H1 (cell line): Measurements from ENCODE around the gene EZH2. TPM values are rescaled to one million over a fixed set of nuclear protein-coding genes. Genes with fewer than 3 reads are reported as not detected.

Experiments used
- CTCF ChIA-PET: fragments of 300-600 bp; sonication (Branson Sonifier 250); formaldehyde crosslinking; loops from one replicate; lab custom pipeline; 2021; ENCODE audit not compliant: partially characterized antibody; lab: Charles Lee
- POLR2A ChIA-PET: fragments of 300-600 bp; sonication (Branson Sonifier 250); formaldehyde crosslinking; loops from one replicate; lab custom pipeline; 2021; ENCODE audit warnings: inconsistent platforms; ENCODE audit not compliant: partially characterized antibody; lab: Charles Lee
- DNase-seq, 2 experiments: peaks; one replicate each; pipeline versions ENCODE4 v3.0.0 to v3.0.0-alpha.2; 2010 to 2022; ENCODE audit warnings: low spot score in 2 of 2, low read depth in 1 of 2, mixed read lengths in 1 of 2
- FAIRE-seq: peaks from 2 replicates; lab custom pipeline; 2011; peaks lifted over from hg19 to GRCh38; lab: Jason Lieb, UNC
- H2AFZ ChIP-seq: 2 replicates; pipeline ENCODE4 v1.8.1; 2012; ENCODE audit warnings: low read length, inconsistent platforms
- H2AK5ac ChIP-seq: 2 replicates; pipeline ENCODE4 v1.6.1; 2013; ENCODE audit warnings: low read depth, low read length
- H2BK120ac ChIP-seq: replicated peaks from 2 replicates; pipeline ENCODE3; 2013; ENCODE audit warnings: low read depth, low read length, inconsistent platforms
- H2BK12ac ChIP-seq: 2 replicates; pipeline ENCODE4 v1.6.1; 2013; ENCODE audit warnings: low read depth, low read length
- H2BK15ac ChIP-seq: 2 replicates; pipeline ENCODE4 v1.6.1; 2013; ENCODE audit warnings: low read length
- H2BK20ac ChIP-seq: 2 replicates; pipeline ENCODE4 v1.6.1; 2013; ENCODE audit warnings: low read length
- H2BK5ac ChIP-seq: 2 replicates; pipeline ENCODE4 v1.6.1; 2013; ENCODE audit warnings: low read depth, low read length
- H3K14ac ChIP-seq: 2 replicates; pipeline ENCODE4 v1.6.1; 2013; ENCODE audit warnings: inconsistent platforms; ENCODE audit not compliant: insufficient read length
- H3K18ac ChIP-seq: 2 replicates; pipeline ENCODE4 v1.6.1; 2013; ENCODE audit warnings: low read length; ENCODE audit errors: extremely low read depth
- H3K23ac ChIP-seq: 2 replicates; pipeline ENCODE4 v1.6.1; 2013; ENCODE audit warnings: inconsistent platforms; ENCODE audit not compliant: insufficient read length
- H3K23me2 ChIP-seq: 2 replicates; pipeline ENCODE4 v1.6.1; 2013; ENCODE audit warnings: low read depth, low read length
- H3K27ac ChIP-seq: 2 replicates; pipeline ENCODE4 v1.6.1; 2011; ENCODE audit warnings: low read depth, low read length, inconsistent platforms
- H3K27me3 ChIP-seq, 4 experiments: replicated peaks in 1 of 4; 1 replicate in 1 of 4; 2 replicates in 3 of 4; pipeline versions ENCODE4 v1.6.1 to v1.8.1; 2011 to 2013; ENCODE audit warnings: low read length in 3 of 4, mild to moderate bottlenecking in 3 of 4, inconsistent platforms in 2 of 4, mixed read lengths in 2 of 4, moderate library complexity in 1 of 4; ENCODE audit not compliant: control insufficient read depth in 3 of 4, insufficient read depth in 3 of 4; ENCODE audit errors: extremely low read depth in 1 of 4
- H3K36me3 ChIP-seq, 4 experiments: 2 replicates each; pipeline versions ENCODE4 v1.6.1 to v1.8.1; 2011 to 2013; ENCODE audit warnings: mild to moderate bottlenecking in 4 of 4, low read length in 3 of 4, moderate library complexity in 2 of 4, control low read depth in 1 of 4, inconsistent platforms in 1 of 4; ENCODE audit not compliant: insufficient read depth in 4 of 4, control insufficient read depth in 2 of 4
- H3K4ac ChIP-seq: replicated peaks from 2 replicates; pipeline ENCODE3; 2013; ENCODE audit warnings: low read length, low read depth, mixed read lengths, inconsistent platforms; ENCODE audit not compliant: insufficient read length
- H3K4me1 ChIP-seq, 4 experiments: replicated peaks in 1 of 4; 1 replicate in 1 of 4; 2 replicates in 3 of 4; pipeline versions ENCODE4 v1.6.1 to v1.8.1; 2011 to 2013; ENCODE audit warnings: low read length in 3 of 4, inconsistent platforms in 2 of 4, mixed read lengths in 1 of 4; ENCODE audit not compliant: insufficient read depth in 4 of 4, control insufficient read depth in 3 of 4
- H3K4me2 ChIP-seq, 2 experiments: 2 replicates each; pipeline versions ENCODE4 v1.6.1 to v1.8.1; 2011 to 2013; ENCODE audit warnings: low read depth in 2 of 2, low read length in 2 of 2, control low read depth in 1 of 2, inconsistent platforms in 1 of 2, mild to moderate bottlenecking in 1 of 2; ENCODE audit not compliant: insufficient read depth in 1 of 2
- H3K4me3 ChIP-seq, 4 experiments: fragments of 200-600, 300-600 bp in 1 of 4; sonication (generic), shearing (Covaris generic), sonication (Bioruptor Twin) in 1 of 4; 2 replicates each; pipeline versions ENCODE4 v1.5.1 to v1.8.1; 2011 to 2016; ENCODE audit warnings: low read length in 4 of 4, low read depth in 3 of 4, control low read depth in 2 of 4, inconsistent platforms in 2 of 4, mild to moderate bottlenecking in 2 of 4, mixed read lengths in 1 of 4, moderate library complexity in 1 of 4; ENCODE audit not compliant: insufficient read depth in 2 of 4; ENCODE audit errors: extremely low read depth in 1 of 4
- H3K56ac ChIP-seq: replicated peaks from 2 replicates; pipeline ENCODE3; 2013; ENCODE audit warnings: low read depth, mild to moderate bottlenecking, mixed read lengths, low read length, inconsistent platforms; ENCODE audit not compliant: insufficient read length
- H3K79me1 ChIP-seq: 2 replicates; pipeline ENCODE4 v1.6.1; 2013; ENCODE audit warnings: low read depth, low read length, control low read depth
- H3K79me2 ChIP-seq, 2 experiments: 2 replicates each; pipeline versions ENCODE4 v1.6.1 to v1.8.1; 2012 to 2013; ENCODE audit warnings: low read length in 2 of 2, mild to moderate bottlenecking in 2 of 2, inconsistent platforms in 1 of 2; ENCODE audit not compliant: insufficient read depth in 2 of 2, control insufficient read depth in 1 of 2
- H3K9ac ChIP-seq, 4 experiments: replicated peaks in 1 of 4; 1 replicate in 1 of 4; 2 replicates in 3 of 4; pipeline versions ENCODE4 v1.6.1 to v1.8.1; 2011 to 2013; ENCODE audit warnings: low read depth in 3 of 4, low read length in 3 of 4, control low read depth in 2 of 4, mild to moderate bottlenecking in 2 of 4, moderate library complexity in 2 of 4, inconsistent platforms in 1 of 4; ENCODE audit errors: extremely low read depth in 1 of 4
- H3K9me3 ChIP-seq, 2 experiments: 2 replicates each; pipeline versions ENCODE4 v1.6.1 to v1.8.1; 2012 to 2013; ENCODE audit warnings: mild to moderate bottlenecking in 2 of 2, moderate library complexity in 2 of 2, control low read depth in 1 of 2, inconsistent platforms in 1 of 2, low read depth in 1 of 2, low read length in 1 of 2, mixed read lengths in 1 of 2; ENCODE audit not compliant: insufficient read depth in 2 of 2
- H4K20me1 ChIP-seq, 2 experiments: replicated peaks in 1 of 2; 2 replicates each; pipeline versions ENCODE3 to v1.8.1; 2011 to 2013; ENCODE audit warnings: inconsistent platforms in 2 of 2, low read length in 2 of 2, mild to moderate bottlenecking in 1 of 2; ENCODE audit not compliant: insufficient read depth in 2 of 2, control insufficient read depth in 1 of 2
- H4K5ac ChIP-seq: 2 replicates; pipeline ENCODE4 v1.6.1; 2013; ENCODE audit warnings: low read length, low read depth, mixed read lengths, inconsistent platforms; ENCODE audit not compliant: insufficient read length
- H4K8ac ChIP-seq: 2 replicates; pipeline ENCODE4 v1.8.0; 2013; ENCODE audit warnings: mild to moderate bottlenecking, moderate library complexity, low read length, inconsistent platforms; ENCODE audit not compliant: insufficient read depth; ENCODE audit errors: extremely low read depth
- H4K91ac ChIP-seq: replicated peaks from 2 replicates; pipeline ENCODE3; 2013; ENCODE audit warnings: low read length, mixed read lengths, inconsistent platforms; ENCODE audit not compliant: insufficient read length
- BCL11A ChIP-seq, 2 experiments: IDR thresholded peaks; one replicate each; pipeline ENCODE4 v1.6.1; 2011; ENCODE audit warnings: low read depth in 2 of 2, low read length in 2 of 2, mild to moderate bottlenecking in 2 of 2
- BRCA1 ChIP-seq: IDR thresholded peaks from 2 replicates; pipeline ENCODE4 v1.6.1; 2012; ENCODE audit warnings: low read depth, low read length, improper control_type of control experiment
- HDAC2 ChIP-seq, 2 experiments: fragments of 300-600 bp in 1 of 2; sonication (generic) in 1 of 2; IDR thresholded peaks; 2 replicates each; pipeline ENCODE4 v1.6.1; 2011 to 2012; ENCODE audit warnings: low read depth in 2 of 2, low read length in 2 of 2, mild to moderate bottlenecking in 2 of 2, moderate library complexity in 2 of 2, borderline replicate concordance in 1 of 2, inconsistent platforms in 1 of 2
- HDAC6 ChIP-seq: IDR thresholded peaks from one replicate; pipeline ENCODE4 v1.7.1; 2012; ENCODE audit warnings: low read depth, mild to moderate bottlenecking, inconsistent platforms, low read length, moderate library complexity
- POLR2AphosphoS5 ChIP-seq: IDR thresholded peaks from 2 replicates; pipeline ENCODE4 v1.6.1; 2011; ENCODE audit warnings: low read depth, low read length
- SP2 ChIP-seq: IDR thresholded peaks from 2 replicates; pipeline ENCODE4 v1.6.1; 2012; ENCODE audit warnings: mild to moderate bottlenecking, low read length, inconsistent platforms
- TAF7 ChIP-seq: optimal IDR thresholded peaks from 2 replicates; pipeline ENCODE3; 2011; ENCODE audit warnings: low read depth, mild to moderate bottlenecking, inconsistent platforms, low read length, moderate library complexity, borderline replicate concordance
- WGBS, 2 experiments: shearing (Covaris generic) in 1 of 2; methylation state at CpG; one replicate each; pipeline versions ENCODE4 v1.1.6 to v1.1.7; 2013 to 2015; ENCODE audit warnings: low lambda C conversion rate in 2 of 2, mixed read lengths in 2 of 2, inconsistent platforms in 1 of 2, low coverage in 1 of 2, missing lambda C conversion rate in 1 of 2; ENCODE audit not compliant: insufficient replicate concordance in 2 of 2, insufficient coverage in 1 of 2, insufficient read length in 1 of 2; ENCODE audit errors: extremely low coverage in 1 of 2, missing lambda C conversion rate in 1 of 2; 5-methylcytosine and 5-hydroxymethylcytosine counted together
- polyA plus RNA-seq, 7 experiments: library from polyadenylated mRNA; depleted of rRNA in 3 of 7; stranded (reverse) in 5 of 7; unstranded in 2 of 7; fragments of >200 nt in 5 of 7; fragments of 200-250 nt in 2 of 7; gene quantifications; 1 replicate in 5 of 7; 2 replicates in 1 of 7; 4 replicates in 1 of 7; pipeline versions ENCODE4 v1.2.1 to v1.2.3, GENCODE V29; 2011 to 2013; ENCODE audit warnings: missing spikeins in 2 of 7, mixed read lengths in 2 of 7
- total RNA-seq: library from RNA; stranded (reverse); fragmentation: NEBNext Ultra II Directional; extraction: Animal tissue kit (Norgen Biotek cat#: 25700); gene quantifications from 2 replicates; pipeline ENCODE4 v1.2.1, GENCODE V29; 2021

The EZH2 gene
- total and polyA plus RNA-seq, 2 of the 8 experiments (the other 6 are each of a cell fraction or from before 2014, with no cell fraction given) = 28.9 to 49.0 TPM

- CTCF ChIA-PET = interaction anchor here (0.7 to 1.5 kb wide), 4 partner anchors 11 to 112 kb away, joined by 3 to 6 read pairs (median 4); no protein-coding TSS in a partner anchor
- WGBS, 2 experiments = 95% methylated on average over 5 of the region's 5 CpGs; no CpG with 5 or more reads in 1 of the 2 experiments
- TF ChIP-seq HDAC6 = no peak
- TF ChIP-seq TAF7 = no peak
- TF ChIP-seq BRCA1 = no peak
- TF ChIP-seq HDAC2 (IDR thresholded peaks at IDR 0.05; ENCODE audit: borderline replicate concordance in 1 of 2, low read depth in 2 of 2, low read length in 2 of 2) = no peak
- TF ChIP-seq BCL11A (IDR thresholded peaks at IDR 0.05; ENCODE audit: low read depth in 2 of 2, low read length in 2 of 2) = no peak
- TF ChIP-seq SP2 = no peak
- TF ChIP-seq POLR2AphosphoS5 = no peak
These were observed 33.5 kb downstream of the EZH2 start for GRCh38 chr7:148850564-148850963.

More at GRCh38 chr7:148850564-148850963, 33.5 kb downstream of the EZH2 start:
- Histone ChIP-seq H3K27ac (no peak overlapping the region), H2BK15ac (no peak overlapping the region), H3K23ac (no peak overlapping the region), H3K27me3 (no peaks in the 10 kb centered on the region), H4K20me1 (peaks cover 16% of the 10 kb centered on the region in 2 experiments), H2BK20ac (no peak overlapping the region), H2AFZ (no peak overlapping the region), H3K9me3 (no peaks in the 10 kb centered on the region), H2BK5ac (no peak overlapping the region), H3K79me1 (peaks cover 5% of the 10 kb centered on the region), H4K5ac (no peak overlapping the region), H3K4ac (no peak overlapping the region), H3K79me2 (peaks cover 14 to 96% of the 10 kb centered on the region in 2 experiments), H2BK12ac (no peak overlapping the region), H3K4me2 (no peak overlapping the region), H3K9ac (no peak overlapping the region), H4K8ac (no peak overlapping the region), H3K23me2 (no peaks in the 10 kb centered on the region), H2AK5ac (no peak overlapping the region), H3K18ac (no peak overlapping the region), H3K4me1 (peaks cover 0 to 12% (median 9%) of the 10 kb centered on the region in 4 experiments; a peak in 4 of 7 replicates), H4K91ac (no peak overlapping the region), H3K36me3 (peaks cover 0 to 5% (median 0%) of the 10 kb centered on the region in 4 experiments; a peak in 1 of 8 replicates), H3K14ac (no peak overlapping the region), H3K56ac (no peak overlapping the region), H3K4me3 (no peak overlapping the region), H2BK120ac (no peak overlapping the region)
- FAIRE-seq = no peak
- no peak for DNase-seq
- POLR2A ChIA-PET = interaction anchor here (0.9 kb wide), 1 partner anchor 151 kb away, joined by 3 read pairs; no protein-coding TSS in a partner anchor
